Measurements from ENCODE around the gene KRTAP5-3. TPM values are rescaled to one million over a fixed set of nuclear protein-coding genes. Genes with fewer than 3 reads are reported as not detected.

The KRTAP5-3 gene
- total and polyA plus RNA-seq, 9 of the 15 experiments (the other 6 are each of a cell fraction or from before 2014, with no cell fraction given) = not detected

GRCh38 chr11:1656670-1657069 lies 48.4 kb upstream of the KRTAP5-3 start:
- ATAC-seq (no peak), FAIRE-seq (no peak), DNase-seq (ENCODE audit: extremely low read depth in 1 of 4, low spot score in 3 of 4) (no peak)
- H3K4me3 ChIP-seq = no peak overlapping the region
- POLR2A ChIA-PET = no interaction called here
- H3K9ac ChIP-seq (ENCODE audit: insufficient read depth in 1 of 2, low read depth in 2 of 2, low read length in 2 of 2) = no peak overlapping the region
- 0% methylated on average over 7 of the region's 7 CpGs for WGBS (ENCODE audit: insufficient coverage, low coverage, missing lambda C conversion rate)
- no TSS peak for BruUV-seq (replicated peaks)
- intact Hi-C loops (cut with micrococcal nuclease) (no loop called here), in situ Hi-C loops (cut with MboI) (loop anchor here (5.0 kb wide), 1 partner anchor 36 kb away; no protein-coding TSS in a partner anchor)
- no peak overlapping the region for H3K27ac ChIP-seq (ENCODE audit: extremely low read depth, low read depth, low read length)
- no peaks in the 10 kb centered on the region for H3K9me1 ChIP-seq (ENCODE audit: control insufficient read depth, insufficient read depth, low read length)
- H2AFZ ChIP-seq (ENCODE audit: low read depth, low read length) = no peak overlapping the region
- peaks cover 8% of the 10 kb centered on the region for H4K20me1 ChIP-seq (replicated peaks; ENCODE audit: control insufficient read depth, insufficient read depth, low read length)
- no peak overlapping the region for H3K4me2 ChIP-seq (ENCODE audit: insufficient read depth, low read length)
- H3K9me3 ChIP-seq (replicated peaks; ENCODE audit: control insufficient read depth, insufficient read depth, low read depth, low read length) = no peaks in the 10 kb centered on the region
- no peaks in the 10 kb centered on the region for H3K79me2 ChIP-seq (ENCODE audit: control insufficient read depth, insufficient read depth, low read length)
- H3K36me3 ChIP-seq (ENCODE audit: control insufficient read depth, insufficient read depth, low read length) = no peaks in the 10 kb centered on the region
- H3K4me1 ChIP-seq (replicated peaks in 1 of 2; ENCODE audit: control insufficient read depth in 2 of 2, insufficient read depth in 2 of 2, low read length in 2 of 2) = peaks cover 0 to 10% of the 10 kb centered on the region in 2 experiments; a peak in 2 of 5 replicates
- H3K27me3 ChIP-seq (ENCODE audit: control insufficient read depth in 2 of 2, insufficient read depth in 2 of 2, low read length in 2 of 2) = peaks cover 36 to 82% of the 10 kb centered on the region in 2 experiments
- CTCF ChIA-PET (ENCODE audit: low intra/inter-chr PET ratio) = no interaction called here
- TF ChIP-seq ZNF696 (CRISPR knock-in tag; conservative IDR thresholded peaks at IDR 0.05) (no peak), BRCA1 (IDR thresholded peaks at IDR 0.05) (no peak), BRCA1 (CRISPR knock-in tag; IDR thresholded peaks at IDR 0.05) (no peak), RAD51 (IDR thresholded peaks at IDR 0.05; ENCODE audit: borderline replicate concordance, low read depth) (no peak), HIVEP1 (CRISPR knock-in tag; IDR thresholded peaks at IDR 0.05) (no peak), E2F6 (IDR thresholded peaks at IDR 0.05; ENCODE audit: borderline replicate concordance in 1 of 2, extremely low read depth in 1 of 2, insufficient read depth in 1 of 2, insufficient read length in 1 of 2, low read depth in 1 of 2, low read length in 1 of 2, poor library complexity in 1 of 2, severe bottlenecking in 1 of 2) (no peak), ZNF274 (IDR thresholded peaks at IDR 0.05; ENCODE audit: borderline replicate concordance, low read depth, low read length) (no peak), GATAD2A (IDR thresholded peaks at IDR 0.05) (no peak), NBN (IDR thresholded peaks at IDR 0.05; ENCODE audit: low read depth) (no peak), ZNF165 (CRISPR knock-in tag; IDR thresholded peaks at IDR 0.05; ENCODE audit: borderline replicate concordance) (no peak), CREB3 (tag; conservative IDR thresholded peaks at IDR 0.05; ENCODE audit: low read depth) (no peak), ZNF551 (CRISPR knock-in tag; IDR thresholded peaks at IDR 0.05) (no peak), ZNF124 (CRISPR knock-in tag; IDR thresholded peaks at IDR 0.05) (no peak), MCM2 (IDR thresholded peaks at IDR 0.05; ENCODE audit: low read depth) (no peak), ZNF311 (CRISPR knock-in tag; IDR thresholded peaks at IDR 0.05) (no peak)
- TF ChIP-seq, protein P1, sequence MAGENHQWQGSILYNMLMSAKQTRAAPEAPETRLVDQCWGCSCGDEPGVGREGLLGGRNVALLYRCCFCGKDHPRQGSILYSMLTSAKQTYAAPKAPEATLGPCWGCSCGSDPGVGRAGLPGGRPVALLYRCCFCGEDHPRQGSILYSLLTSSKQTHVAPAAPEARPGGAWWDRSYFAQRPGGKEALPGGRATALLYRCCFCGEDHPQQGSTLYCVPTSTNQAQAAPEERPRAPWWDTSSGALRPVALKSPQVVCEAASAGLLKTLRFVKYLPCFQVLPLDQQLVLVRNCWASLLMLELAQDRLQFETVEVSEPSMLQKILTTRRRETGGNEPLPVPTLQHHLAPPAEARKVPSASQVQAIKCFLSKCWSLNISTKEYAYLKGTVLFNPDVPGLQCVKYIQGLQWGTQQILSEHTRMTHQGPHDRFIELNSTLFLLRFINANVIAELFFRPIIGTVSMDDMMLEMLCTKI (IDR thresholded peaks at IDR 0.05; ENCODE audit: partially characterized antibody) = no peak
- TF ChIP-seq, protein P2, sequence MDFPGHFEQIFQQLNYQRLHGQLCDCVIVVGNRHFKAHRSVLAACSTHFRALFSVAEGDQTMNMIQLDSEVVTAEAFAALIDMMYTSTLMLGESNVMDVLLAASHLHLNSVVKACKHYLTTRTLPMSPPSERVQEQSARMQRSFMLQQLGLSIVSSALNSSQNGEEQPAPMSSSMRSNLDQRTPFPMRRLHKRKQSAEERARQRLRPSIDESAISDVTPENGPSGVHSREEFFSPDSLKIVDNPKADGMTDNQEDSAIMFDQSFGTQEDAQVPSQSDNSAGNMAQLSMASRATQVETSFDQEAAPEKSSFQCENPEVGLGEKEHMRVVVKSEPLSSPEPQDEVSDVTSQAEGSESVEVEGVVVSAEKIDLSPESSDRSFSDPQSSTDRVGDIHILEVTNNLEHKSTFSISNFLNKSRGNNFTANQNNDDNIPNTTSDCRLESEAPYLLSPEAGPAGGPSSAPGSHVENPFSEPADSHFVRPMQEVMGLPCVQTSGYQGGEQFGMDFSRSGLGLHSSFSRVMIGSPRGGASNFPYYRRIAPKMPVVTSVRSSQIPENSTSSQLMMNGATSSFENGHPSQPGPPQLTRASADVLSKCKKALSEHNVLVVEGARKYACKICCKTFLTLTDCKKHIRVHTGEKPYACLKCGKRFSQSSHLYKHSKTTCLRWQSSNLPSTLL (IDR thresholded peaks at IDR 0.05) = no peak
- TF ChIP-seq, protein P3, sequence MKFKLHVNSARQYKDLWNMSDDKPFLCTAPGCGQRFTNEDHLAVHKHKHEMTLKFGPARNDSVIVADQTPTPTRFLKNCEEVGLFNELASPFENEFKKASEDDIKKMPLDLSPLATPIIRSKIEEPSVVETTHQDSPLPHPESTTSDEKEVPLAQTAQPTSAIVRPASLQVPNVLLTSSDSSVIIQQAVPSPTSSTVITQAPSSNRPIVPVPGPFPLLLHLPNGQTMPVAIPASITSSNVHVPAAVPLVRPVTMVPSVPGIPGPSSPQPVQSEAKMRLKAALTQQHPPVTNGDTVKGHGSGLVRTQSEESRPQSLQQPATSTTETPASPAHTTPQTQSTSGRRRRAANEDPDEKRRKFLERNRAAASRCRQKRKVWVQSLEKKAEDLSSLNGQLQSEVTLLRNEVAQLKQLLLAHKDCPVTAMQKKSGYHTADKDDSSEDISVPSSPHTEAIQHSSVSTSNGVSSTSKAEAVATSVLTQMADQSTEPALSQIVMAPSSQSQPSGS (CRISPR knock-in tag; IDR thresholded peaks at IDR 0.05) = no peak

All from K562 (cell line).